Neural progenitor cell (in vitro differentiated cells): Measurements from ENCODE around the gene SLX9.
"Not testable (repeated sequence)": the region's sequence is repeated elsewhere in the genome, so short reads cannot be mapped to it uniquely, and the experiment has no call there.

Experiments used
- EZH2 ChIP-seq: fragments of 200-600 bp; sonication (generic); IDR thresholded peaks from 2 replicates; pipeline ENCODE4 v1.6.1; 2017; ENCODE audit warnings: antibody characterized with exemption, mild to moderate bottlenecking, moderate library complexity
- TF ChIP-seq, protein P1 (sequence below): fragments of 200-600 bp; sonication (generic); IDR thresholded peaks from 2 replicates; pipeline ENCODE4 v1.5.1; 2017; ENCODE audit warnings: antibody characterized with exemption, mild to moderate bottlenecking

DNA sequence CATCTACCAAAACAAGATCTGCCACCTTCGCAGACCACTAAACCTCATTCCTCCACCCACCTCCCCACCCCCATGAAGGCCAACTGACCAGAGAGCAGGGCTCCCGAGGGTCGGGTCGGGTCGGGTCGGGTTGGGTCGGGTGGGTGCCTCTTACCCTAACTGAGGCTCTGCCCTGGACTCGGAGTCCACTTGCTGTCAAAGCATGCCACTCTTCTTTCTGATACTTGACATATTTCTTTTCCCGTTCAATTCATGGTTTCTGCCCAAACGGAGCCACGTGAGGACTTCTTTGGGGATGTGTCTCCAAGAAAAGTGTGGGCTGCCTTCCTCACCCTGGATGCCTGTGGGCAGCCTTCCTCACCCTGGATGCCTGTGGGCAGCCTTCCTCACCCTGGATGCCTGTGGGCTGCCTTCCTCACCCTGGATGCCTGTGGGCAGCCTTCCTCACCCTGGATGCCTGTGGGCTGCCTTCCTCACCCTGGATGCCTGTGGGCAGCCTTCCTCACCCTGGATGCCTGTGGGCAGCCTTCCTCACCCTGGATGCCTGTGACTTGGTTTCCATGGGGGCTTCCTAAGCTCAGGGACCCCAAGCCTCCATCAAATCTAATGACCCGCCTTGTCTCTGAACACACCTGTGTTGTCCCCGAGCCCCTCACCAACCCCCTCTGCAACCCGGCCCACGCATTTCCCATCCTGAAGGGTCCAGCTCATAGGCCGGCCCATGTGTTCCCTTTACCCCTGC, 11.2 kb upstream of the SLX9 start:
- TF ChIP-seq EZH2 = not testable (repeated sequence)
- TF ChIP-seq, protein P1, sequence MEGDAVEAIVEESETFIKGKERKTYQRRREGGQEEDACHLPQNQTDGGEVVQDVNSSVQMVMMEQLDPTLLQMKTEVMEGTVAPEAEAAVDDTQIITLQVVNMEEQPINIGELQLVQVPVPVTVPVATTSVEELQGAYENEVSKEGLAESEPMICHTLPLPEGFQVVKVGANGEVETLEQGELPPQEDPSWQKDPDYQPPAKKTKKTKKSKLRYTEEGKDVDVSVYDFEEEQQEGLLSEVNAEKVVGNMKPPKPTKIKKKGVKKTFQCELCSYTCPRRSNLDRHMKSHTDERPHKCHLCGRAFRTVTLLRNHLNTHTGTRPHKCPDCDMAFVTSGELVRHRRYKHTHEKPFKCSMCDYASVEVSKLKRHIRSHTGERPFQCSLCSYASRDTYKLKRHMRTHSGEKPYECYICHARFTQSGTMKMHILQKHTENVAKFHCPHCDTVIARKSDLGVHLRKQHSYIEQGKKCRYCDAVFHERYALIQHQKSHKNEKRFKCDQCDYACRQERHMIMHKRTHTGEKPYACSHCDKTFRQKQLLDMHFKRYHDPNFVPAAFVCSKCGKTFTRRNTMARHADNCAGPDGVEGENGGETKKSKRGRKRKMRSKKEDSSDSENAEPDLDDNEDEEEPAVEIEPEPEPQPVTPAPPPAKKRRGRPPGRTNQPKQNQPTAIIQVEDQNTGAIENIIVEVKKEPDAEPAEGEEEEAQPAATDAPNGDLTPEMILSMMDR = not testable (repeated sequence)
